Measurements from ENCODE around the gene ETV3L.

ETV3L gene

DNA sequence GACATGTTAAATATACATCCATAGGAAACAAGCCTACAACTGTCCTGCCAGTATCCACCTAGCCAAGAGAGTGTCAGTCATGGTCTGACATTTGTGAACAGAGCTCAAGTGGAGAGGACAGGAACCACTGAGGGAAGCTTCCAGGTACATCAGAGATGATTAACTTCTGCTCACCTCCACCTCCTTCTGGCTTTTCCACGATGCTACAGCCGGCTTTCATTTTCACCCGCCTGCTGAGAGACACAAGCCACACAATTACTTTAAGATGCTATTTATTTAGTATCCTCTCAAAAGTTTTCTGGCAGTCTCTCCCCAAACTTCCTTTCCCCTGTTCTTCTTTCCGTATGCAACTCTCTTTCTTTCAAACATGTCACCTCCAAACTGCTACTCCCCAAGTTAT is 36.5 kb upstream of the ETV3L start:
- Histone ChIP-seq H4K91ac (ENCODE audit: low read depth, low read length, poor library complexity) (no peak overlapping the region), H3K4me3 (ENCODE audit: low read length in 2 of 2) (no peak overlapping the region), H2BK5ac (ENCODE audit: low read length) (no peak overlapping the region), H3K27ac (replicated peaks; ENCODE audit: low read length) (no peak overlapping the region), H3K9ac (ENCODE audit: low read depth, low read length, poor library complexity) (no peak overlapping the region), H2BK120ac (ENCODE audit: low read depth, low read length) (no peak overlapping the region), H3K27me3 (ENCODE audit: control insufficient read depth in 3 of 3, insufficient read depth in 3 of 3, low read depth in 1 of 3, low read length in 3 of 3) (peaks cover 0 to 8% (median 0%) of the 10 kb centered on the region in 3 experiments), H3K14ac (ENCODE audit: low read length) (no peak overlapping the region), H4K8ac (ENCODE audit: low read depth, low read length) (no peak overlapping the region), H3K23ac (ENCODE audit: low read depth, low read length, poor library complexity) (no peak overlapping the region), H2AFZ (ENCODE audit: low read length) (no peak overlapping the region), H3K9me3 (replicated peaks in 1 of 2; ENCODE audit: control insufficient read depth in 2 of 2, insufficient read depth in 1 of 2, low read depth in 1 of 2, low read length in 2 of 2) (no peaks in the 10 kb centered on the region), H2BK15ac (ENCODE audit: low read length) (no peak overlapping the region), H3K4ac (ENCODE audit: low read length) (no peak overlapping the region), H3K79me1 (ENCODE audit: low read depth, low read length) (peaks cover 2% of the 10 kb centered on the region), H2BK12ac (ENCODE audit: low read length) (no peak overlapping the region), H3K36me3 (replicated peaks in 1 of 2; ENCODE audit: control insufficient read depth in 2 of 2, insufficient read depth in 2 of 2, low read length in 2 of 2) (peaks cover 24 to 51% of the 10 kb centered on the region in 2 donors), H2AK5ac (ENCODE audit: low read depth, low read length) (no peak overlapping the region), H3K4me2 (ENCODE audit: insufficient read depth, low read length, poor library complexity, severe bottlenecking) (no peak overlapping the region), H3K4me1 (ENCODE audit: control insufficient read depth in 2 of 2, insufficient read depth in 1 of 2, low read depth in 1 of 2, low read length in 2 of 2) (peaks cover 4 to 8% of the 10 kb centered on the region in 2 donors), H3K18ac (ENCODE audit: low read length) (no peak overlapping the region)
- DNase-seq (ENCODE audit: low spot score), result no peak
- no CpG with 5 or more reads among the region's 4 CpGs for WGBS, 2 donors (ENCODE audit: extremely low coverage in 2 of 2, insufficient read length in 2 of 2, insufficient replicate concordance in 1 of 2)

DNA sequence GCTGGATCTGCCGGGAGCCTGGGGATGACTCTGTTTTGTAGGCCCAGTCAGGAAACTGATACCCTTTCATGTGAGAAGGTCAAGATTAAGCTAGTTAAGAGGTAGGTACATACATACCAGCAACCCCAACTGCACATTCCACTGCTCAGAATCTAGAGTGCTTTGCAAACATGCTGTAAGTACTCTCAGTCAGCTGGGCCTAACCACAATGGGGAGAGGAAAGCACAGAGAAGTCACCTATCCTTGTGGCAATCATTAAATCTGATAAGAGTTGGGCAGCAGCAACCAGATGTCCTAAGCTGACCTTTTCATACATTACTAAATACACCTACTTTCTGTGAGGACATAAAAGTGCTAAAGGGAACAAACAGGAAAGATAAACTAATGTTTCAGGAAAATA is 36.0 kb upstream of the ETV3L start:
- no peak overlapping the region for H2BK5ac ChIP-seq (ENCODE audit: low read length)
- H3K23ac ChIP-seq (ENCODE audit: low read depth, low read length, poor library complexity), result no peak overlapping the region
- no peak overlapping the region for H2BK120ac ChIP-seq (ENCODE audit: low read depth, low read length)
- peaks cover 24 to 56% of the 10 kb centered on the region in 2 donors for H3K36me3 ChIP-seq (replicated peaks in 1 of 2; ENCODE audit: control insufficient read depth in 2 of 2, insufficient read depth in 2 of 2, low read length in 2 of 2)
- peaks cover 0 to 8% (median 0%) of the 10 kb centered on the region in 3 experiments for H3K27me3 ChIP-seq (ENCODE audit: control insufficient read depth in 3 of 3, insufficient read depth in 3 of 3, low read depth in 1 of 3, low read length in 3 of 3)
- no peak overlapping the region for H3K4ac ChIP-seq (ENCODE audit: low read length)
- WGBS, 2 donors (ENCODE audit: extremely low coverage in 2 of 2, insufficient read length in 2 of 2, insufficient replicate concordance in 1 of 2), result no CpG with 5 or more reads among the region's 1 CpG
- DNase-seq (ENCODE audit: low spot score), result no peak
- no peak overlapping the region for H3K18ac ChIP-seq (ENCODE audit: low read length)
- no peak overlapping the region for H3K9ac ChIP-seq (ENCODE audit: low read depth, low read length, poor library complexity)
- H2BK15ac ChIP-seq (ENCODE audit: low read length), result no peak overlapping the region
- H3K27ac ChIP-seq (replicated peaks; ENCODE audit: low read length), result no peak overlapping the region
- no peak overlapping the region for H4K8ac ChIP-seq (ENCODE audit: low read depth, low read length)
- H3K4me3 ChIP-seq (ENCODE audit: low read length in 2 of 2), result no peak overlapping the region
- no peak overlapping the region for H2AFZ ChIP-seq (ENCODE audit: low read length)
- H3K4me2 ChIP-seq (ENCODE audit: insufficient read depth, low read length, poor library complexity, severe bottlenecking), result no peak overlapping the region
- no peak overlapping the region for H2BK12ac ChIP-seq (ENCODE audit: low read length)
- H3K4me1 ChIP-seq (ENCODE audit: control insufficient read depth in 2 of 2, insufficient read depth in 1 of 2, low read depth in 1 of 2, low read length in 2 of 2), result peaks cover 4 to 8% of the 10 kb centered on the region in 2 donors
- H4K91ac ChIP-seq (ENCODE audit: low read depth, low read length, poor library complexity), result no peak overlapping the region
- no peak overlapping the region for H3K14ac ChIP-seq (ENCODE audit: low read length)
- peaks cover 2% of the 10 kb centered on the region for H3K79me1 ChIP-seq (ENCODE audit: low read depth, low read length)
- no peaks in the 10 kb centered on the region for H3K9me3 ChIP-seq (replicated peaks in 1 of 2; ENCODE audit: control insufficient read depth in 2 of 2, insufficient read depth in 1 of 2, low read depth in 1 of 2, low read length in 2 of 2)
- no peak overlapping the region for H2AK5ac ChIP-seq (ENCODE audit: low read depth, low read length)

DNA sequence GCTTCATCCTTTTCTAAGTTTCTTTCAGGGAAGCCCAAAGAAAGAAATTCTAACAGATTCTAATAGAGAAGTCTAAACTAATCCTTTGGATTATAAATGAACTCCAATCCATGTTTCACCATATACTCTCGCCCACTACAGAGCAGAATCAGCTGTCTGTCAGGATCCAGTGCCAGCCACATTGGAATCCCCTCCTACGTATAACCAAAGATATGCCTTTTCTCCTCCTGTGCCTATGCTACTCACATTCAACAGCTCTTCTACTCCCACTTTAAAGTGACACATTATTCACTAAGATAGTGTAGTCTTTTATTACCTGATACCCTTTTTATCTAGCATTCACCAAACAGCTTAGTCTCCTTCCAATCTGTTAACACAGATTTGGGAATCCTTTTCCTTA is 35.5 kb upstream of the ETV3L start:
- Histone ChIP-seq H2BK12ac (ENCODE audit: low read length) (no peak overlapping the region), H2AK5ac (ENCODE audit: low read depth, low read length) (no peak overlapping the region), H4K91ac (ENCODE audit: low read depth, low read length, poor library complexity) (no peak overlapping the region), H3K27me3 (ENCODE audit: control insufficient read depth in 3 of 3, insufficient read depth in 3 of 3, low read depth in 1 of 3, low read length in 3 of 3) (peaks cover 0 to 7% (median 0%) of the 10 kb centered on the region in 3 experiments), H3K27ac (replicated peaks; ENCODE audit: low read length) (no peak overlapping the region), H4K8ac (ENCODE audit: low read depth, low read length) (no peak overlapping the region), H3K4me2 (ENCODE audit: insufficient read depth, low read length, poor library complexity, severe bottlenecking) (no peak overlapping the region), H3K4ac (ENCODE audit: low read length) (no peak overlapping the region), H3K18ac (ENCODE audit: low read length) (no peak overlapping the region), H3K79me1 (ENCODE audit: low read depth, low read length) (peaks cover 2% of the 10 kb centered on the region), H3K36me3 (replicated peaks in 1 of 2; ENCODE audit: control insufficient read depth in 2 of 2, insufficient read depth in 2 of 2, low read length in 2 of 2) (peaks cover 24 to 61% of the 10 kb centered on the region in 2 donors), H2BK15ac (ENCODE audit: low read length) (no peak overlapping the region), H3K4me3 (ENCODE audit: low read length in 2 of 2) (no peak overlapping the region), H3K9ac (ENCODE audit: low read depth, low read length, poor library complexity) (no peak overlapping the region), H3K9me3 (replicated peaks in 1 of 2; ENCODE audit: control insufficient read depth in 2 of 2, insufficient read depth in 1 of 2, low read depth in 1 of 2, low read length in 2 of 2) (no peaks in the 10 kb centered on the region), H3K23ac (ENCODE audit: low read depth, low read length, poor library complexity) (no peak overlapping the region), H2BK5ac (ENCODE audit: low read length) (no peak overlapping the region), H3K14ac (ENCODE audit: low read length) (no peak overlapping the region), H2AFZ (ENCODE audit: low read length) (no peak overlapping the region), H2BK120ac (ENCODE audit: low read depth, low read length) (no peak overlapping the region), H3K4me1 (ENCODE audit: control insufficient read depth in 2 of 2, insufficient read depth in 1 of 2, low read depth in 1 of 2, low read length in 2 of 2) (peaks cover 4 to 8% of the 10 kb centered on the region in 2 donors)
- no peak for DNase-seq (ENCODE audit: low spot score)
- WGBS, 2 donors (ENCODE audit: extremely low coverage in 2 of 2, insufficient read length in 2 of 2, insufficient replicate concordance in 1 of 2), result no CpG with 5 or more reads among the region's 2 CpGs

DNA sequence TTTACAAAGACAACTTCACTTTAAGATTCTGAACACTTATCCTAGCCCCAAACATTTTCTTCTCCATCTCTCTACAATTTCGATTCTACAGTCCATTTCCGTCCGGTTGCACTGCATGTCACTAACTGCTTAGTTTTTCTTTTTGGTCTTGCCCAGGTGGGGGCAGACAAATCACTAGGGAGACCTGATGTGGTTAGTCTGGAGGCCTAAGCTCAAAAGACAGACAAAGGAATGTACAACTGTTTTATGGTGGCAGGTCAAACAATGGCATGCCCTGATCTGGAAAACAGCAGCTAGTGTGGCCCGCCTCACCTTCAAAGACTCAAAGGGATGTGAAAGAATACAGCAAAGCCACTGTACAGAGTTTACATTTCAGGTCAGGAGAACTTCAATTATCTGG is 34.8 kb upstream of the ETV3L start:
- H3K4me2 ChIP-seq (ENCODE audit: insufficient read depth, low read length, poor library complexity, severe bottlenecking), result no peak overlapping the region

More for the DNA sequence above, 34.8 kb upstream of the ETV3L start:
- no peak overlapping the region for H2BK120ac ChIP-seq (ENCODE audit: low read depth, low read length)
- no peak overlapping the region for H3K18ac ChIP-seq (ENCODE audit: low read length)
- H2AK5ac ChIP-seq (ENCODE audit: low read depth, low read length), result no peak overlapping the region
- no peak for DNase-seq (ENCODE audit: low spot score)
- H3K4me1 ChIP-seq (ENCODE audit: control insufficient read depth in 2 of 2, insufficient read depth in 1 of 2, low read depth in 1 of 2, low read length in 2 of 2), result peaks cover 4 to 8% of the 10 kb centered on the region in 2 donors
- no peaks in the 10 kb centered on the region for H3K9me3 ChIP-seq (replicated peaks in 1 of 2; ENCODE audit: control insufficient read depth in 2 of 2, insufficient read depth in 1 of 2, low read depth in 1 of 2, low read length in 2 of 2)
- 100% methylated on average over 3 of the region's 4 CpGs; no CpG with 5 or more reads in 1 of the 2 donors for WGBS, 2 donors (ENCODE audit: extremely low coverage in 2 of 2, insufficient read length in 2 of 2, insufficient replicate concordance in 1 of 2)
- H4K8ac ChIP-seq (ENCODE audit: low read depth, low read length), result no peak overlapping the region
- no peak overlapping the region for H2BK15ac ChIP-seq (ENCODE audit: low read length)
- H3K79me1 ChIP-seq (ENCODE audit: low read depth, low read length), result peaks cover 2% of the 10 kb centered on the region
- no peak overlapping the region for H3K27ac ChIP-seq (replicated peaks; ENCODE audit: low read length)
- H3K27me3 ChIP-seq (ENCODE audit: control insufficient read depth in 3 of 3, insufficient read depth in 3 of 3, low read depth in 1 of 3, low read length in 3 of 3), result peaks cover 0 to under 1% (median 0%) of the 10 kb centered on the region in 3 experiments
- no peak overlapping the region for H2BK5ac ChIP-seq (ENCODE audit: low read length)
- H4K91ac ChIP-seq (ENCODE audit: low read depth, low read length, poor library complexity), result no peak overlapping the region
- no peak overlapping the region for H2BK12ac ChIP-seq (ENCODE audit: low read length)
- H3K4ac ChIP-seq (ENCODE audit: low read length), result no peak overlapping the region
- no peak overlapping the region for H3K14ac ChIP-seq (ENCODE audit: low read length)
- no peak overlapping the region for H3K4me3 ChIP-seq (ENCODE audit: low read length in 2 of 2)
- H3K36me3 ChIP-seq (replicated peaks in 1 of 2; ENCODE audit: control insufficient read depth in 2 of 2, insufficient read depth in 2 of 2, low read length in 2 of 2), result peaks cover 24 to 65% of the 10 kb centered on the region in 2 donors
- no peak overlapping the region for H3K23ac ChIP-seq (ENCODE audit: low read depth, low read length, poor library complexity)
- H3K9ac ChIP-seq (ENCODE audit: low read depth, low read length, poor library complexity), result no peak overlapping the region
- no peak overlapping the region for H2AFZ ChIP-seq (ENCODE audit: low read length)

Data from neuronal stem cell (in vitro differentiated cells).